ENCODE measurements around the gene SLC22A4.

The SLC22A4 gene

GRCh38 chr5:132372542-132372941 is 78.3 kb downstream of the SLC22A4 start:
- TF ChIP-seq ZFX (IDR thresholded peaks at IDR 0.05; ENCODE audit: borderline replicate concordance) = no peak
- TF ChIP-seq, protein P1, sequence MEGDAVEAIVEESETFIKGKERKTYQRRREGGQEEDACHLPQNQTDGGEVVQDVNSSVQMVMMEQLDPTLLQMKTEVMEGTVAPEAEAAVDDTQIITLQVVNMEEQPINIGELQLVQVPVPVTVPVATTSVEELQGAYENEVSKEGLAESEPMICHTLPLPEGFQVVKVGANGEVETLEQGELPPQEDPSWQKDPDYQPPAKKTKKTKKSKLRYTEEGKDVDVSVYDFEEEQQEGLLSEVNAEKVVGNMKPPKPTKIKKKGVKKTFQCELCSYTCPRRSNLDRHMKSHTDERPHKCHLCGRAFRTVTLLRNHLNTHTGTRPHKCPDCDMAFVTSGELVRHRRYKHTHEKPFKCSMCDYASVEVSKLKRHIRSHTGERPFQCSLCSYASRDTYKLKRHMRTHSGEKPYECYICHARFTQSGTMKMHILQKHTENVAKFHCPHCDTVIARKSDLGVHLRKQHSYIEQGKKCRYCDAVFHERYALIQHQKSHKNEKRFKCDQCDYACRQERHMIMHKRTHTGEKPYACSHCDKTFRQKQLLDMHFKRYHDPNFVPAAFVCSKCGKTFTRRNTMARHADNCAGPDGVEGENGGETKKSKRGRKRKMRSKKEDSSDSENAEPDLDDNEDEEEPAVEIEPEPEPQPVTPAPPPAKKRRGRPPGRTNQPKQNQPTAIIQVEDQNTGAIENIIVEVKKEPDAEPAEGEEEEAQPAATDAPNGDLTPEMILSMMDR (IDR thresholded peaks at IDR 0.05) = no peak
- H3K27ac ChIP-seq = no peak overlapping the region

DNA sequence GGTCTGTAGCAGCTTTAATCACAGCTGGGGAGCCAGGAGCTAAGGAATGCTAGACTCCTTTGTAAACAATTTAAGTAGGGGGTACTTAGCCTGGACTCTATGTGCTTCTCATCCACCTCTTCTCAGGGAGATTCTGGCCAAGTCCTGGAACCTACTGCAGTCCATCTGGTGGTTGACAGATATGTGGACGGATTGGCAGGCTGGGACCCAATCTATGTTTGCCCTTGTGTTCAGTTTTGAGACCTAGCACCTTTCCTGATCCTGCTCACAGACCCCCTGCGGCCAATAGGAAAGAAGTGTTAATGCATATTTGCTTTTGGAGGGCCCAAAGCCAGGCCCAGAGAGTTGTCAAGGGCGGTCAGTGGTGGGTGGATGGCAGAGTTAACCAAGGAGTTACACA is 81.8 kb downstream of the SLC22A4 start:
- no peak overlapping the region for H3K27ac ChIP-seq
- TF ChIP-seq, protein P1 (IDR thresholded peaks at IDR 0.05) = no peak
- TF ChIP-seq ZFX (IDR thresholded peaks at IDR 0.05; ENCODE audit: borderline replicate concordance) = no peak

- H3K27ac ChIP-seq = no peak overlapping the region
- TF ChIP-seq ZFX (IDR thresholded peaks at IDR 0.05; ENCODE audit: borderline replicate concordance) = no peak
- TF ChIP-seq, protein P1 (IDR thresholded peaks at IDR 0.05) = no peak
These were observed 82.8 kb downstream of the SLC22A4 start for GRCh38 chr5:132376694-132377641.

DNA sequence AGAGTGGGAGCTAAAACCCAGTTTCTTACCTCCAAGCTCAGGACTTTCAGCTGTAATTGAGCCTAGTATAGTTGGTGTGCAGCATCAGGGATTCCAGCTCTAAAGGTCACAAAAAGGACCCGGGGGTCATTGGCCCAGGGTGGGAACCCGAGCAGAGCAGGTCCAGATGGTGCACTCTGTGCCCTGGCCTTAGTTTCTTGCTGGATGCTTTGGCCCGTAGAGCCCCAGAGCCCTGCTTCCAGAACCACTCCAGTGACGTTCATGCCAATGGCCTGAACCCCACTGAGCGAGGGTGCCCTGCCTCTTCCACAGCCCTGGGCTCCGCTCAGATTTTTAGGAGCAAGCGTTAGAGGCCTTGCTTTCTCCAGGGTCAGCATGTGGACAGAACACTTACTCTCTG is 83.5 kb downstream of the SLC22A4 start:
- no peak overlapping the region for H3K27ac ChIP-seq
- TF ChIP-seq, protein P1 (IDR thresholded peaks at IDR 0.05) = no peak
- TF ChIP-seq ZFX (IDR thresholded peaks at IDR 0.05; ENCODE audit: borderline replicate concordance) = no peak

- TF ChIP-seq, protein P1 (IDR thresholded peaks at IDR 0.05) = no peak
- TF ChIP-seq ZFX (IDR thresholded peaks at IDR 0.05; ENCODE audit: borderline replicate concordance) = no peak
- no peak overlapping the region for H3K27ac ChIP-seq
These were observed 84.4 kb downstream of the SLC22A4 start for GRCh38 chr5:132378580-132378979.

DNA sequence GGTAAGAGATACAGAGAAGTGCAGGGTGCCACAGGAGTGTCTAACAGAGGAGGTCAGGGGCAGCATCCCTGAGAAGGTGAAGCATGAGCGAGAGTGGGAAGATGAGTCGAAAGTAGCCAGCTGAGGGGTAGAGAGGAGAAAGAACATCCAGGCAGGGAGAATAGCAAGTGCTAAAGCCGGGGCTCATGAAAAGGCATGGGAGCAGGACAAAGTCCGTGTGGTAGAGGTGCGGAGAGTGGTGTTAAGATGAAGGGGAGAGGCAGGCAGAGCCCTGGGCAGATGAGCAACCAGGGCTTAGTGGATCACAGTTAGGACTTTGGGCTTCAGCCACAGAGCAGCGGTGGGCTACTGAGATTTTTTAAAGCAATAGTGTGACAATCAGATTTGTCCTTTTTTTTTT is 85.9 kb downstream of the SLC22A4 start:
- no peak overlapping the region for H3K27ac ChIP-seq
- TF ChIP-seq, protein P1 (IDR thresholded peaks at IDR 0.05) = no peak
- no peak for TF ChIP-seq ZFX (IDR thresholded peaks at IDR 0.05; ENCODE audit: borderline replicate concordance)

GRCh38 chr5:132380741-132381140 is 86.5 kb downstream of the SLC22A4 start:
- no peak overlapping the region for H3K27ac ChIP-seq
- no peak for TF ChIP-seq ZFX (IDR thresholded peaks at IDR 0.05; ENCODE audit: borderline replicate concordance)
- TF ChIP-seq, protein P1 (IDR thresholded peaks at IDR 0.05) = no peak

Measured in 22Rv1 (cell line).